ENCODE data around the gene ACTR8.

- no peak for TF ChIP-seq CTCF (conservative IDR thresholded peaks at IDR 0.05; ENCODE audit: low read length)
- TF ChIP-seq EZH2phosphoT487 (IDR thresholded peaks at IDR 0.05; ENCODE audit: borderline replicate concordance, low read depth, low read length): no peak
These were observed 37.8 kb upstream of the ACTR8 start for GRCh38 chr3:53919741-53920140.
